ENCODE results near the gene LRIG1.

GRCh38 chr3:66348704-66349103, 152.1 kb downstream of the LRIG1 start:
- no peak for TF ChIP-seq CTCF (IDR thresholded peaks at IDR 0.05)
- no peak for TF ChIP-seq POLR2A (IDR thresholded peaks at IDR 0.05)
